Glomerular endothelial cell (primary cell): ENCODE data around the gene ACP5. TPM values are rescaled to one million over a fixed set of nuclear protein-coding genes. Genes with fewer than 3 reads are reported as not detected.
"Not testable (repeated sequence)": the region's sequence is repeated elsewhere in the genome, so short reads cannot be mapped to it uniquely, and the experiment has no call there.

Source experiments
- DNase-seq: peaks from one replicate; pipeline ENCODE4 v3.0.0-alpha.2; 2011; ENCODE audit warnings: low read depth, low spot score; ENCODE audit errors: extremely low read depth
- total RNA-seq: library from RNA; depleted of rRNA; stranded (reverse); fragments of >200 nt; gene quantifications from 2 replicates; pipeline ENCODE4 v1.2.3, GENCODE V29; 2015

The ACP5 gene
- total RNA-seq, 1 donor from 2014 or later, result 1.6 TPM

GRCh38 chr19:11580116-11580515, 2.7 kb upstream of the ACP5 start:
- no peak for DNase-seq

- no peak for DNase-seq
Observed at GRCh38 chr19:11578258-11579142, 1.1 kb upstream of the ACP5 start.

- no peak for DNase-seq
Observed at GRCh38 chr19:11576227-11576626, 1.2 kb downstream of the ACP5 start.

GRCh38 chr19:11574689-11575088, 2.8 kb downstream of the ACP5 start:
- no peak for DNase-seq

- not testable (repeated sequence) for DNase-seq
Observed at GRCh38 chr19:11573763-11574162, 3.7 kb downstream of the ACP5 start.

GRCh38 chr19:11573354-11573753, 4.1 kb downstream of the ACP5 start:
- not testable (repeated sequence) for DNase-seq

- no peak for DNase-seq
Observed at GRCh38 chr19:11570039-11570462, 7.4 kb downstream of the ACP5 start.

- no peak for DNase-seq
Observed at GRCh38 chr19:11566164-11566563, 11.3 kb downstream of the ACP5 start.

GRCh38 chr19:11565649-11565980, 11.8 kb downstream of the ACP5 start:
- not testable (repeated sequence) for DNase-seq

GRCh38 chr19:11564082-11564807, 13.2 kb downstream of the ACP5 start:
- DNase-seq, result not testable (repeated sequence)

- DNase-seq, result no peak
Observed at GRCh38 chr19:11563532-11563931, 13.9 kb downstream of the ACP5 start.

GRCh38 chr19:11560404-11561051, 16.9 kb downstream of the ACP5 start:
- peak; percentile 56 for DNase-seq

GRCh38 chr19:11558881-11559828, 18.3 kb downstream of the ACP5 start, which contains the start of gene ELOF1:
ELOF1 (minus strand) TSS chr19:11559230; CDS start chr19:11554347, 4,883 bp downstream.
- DNase-seq, result peak; percentile 88

- DNase-seq, result no peak
Observed at GRCh38 chr19:11556634-11557420, 20.6 kb downstream of the ACP5 start.

- DNase-seq, result no peak
Observed at GRCh38 chr19:11555246-11555645, 22.2 kb downstream of the ACP5 start.

GRCh38 chr19:11554160-11554559, 23.3 kb downstream of the ACP5 start:
- no peak for DNase-seq

- no peak for DNase-seq
Observed at GRCh38 chr19:11552666-11553372, 24.6 kb downstream of the ACP5 start.

GRCh38 chr19:11551603-11552235, 25.7 kb downstream of the ACP5 start:
- no peak for DNase-seq
